CD4-positive, alpha-beta memory T cell (primary cell): ENCODE data around the gene AIP. TPM values are rescaled to one million over a fixed set of nuclear protein-coding genes. Genes with fewer than 3 reads are reported as not detected.

Experiments
- CTCF ChIA-PET: fragments of 350-600 bp; sonication (Branson Sonifier 250); formaldehyde crosslinking; loops from one replicate; lab custom pipeline; 2021; ENCODE audit warnings: inconsistent platforms; ENCODE audit not compliant: partially characterized antibody; lab: Charles Lee
- POLR2A ChIA-PET: fragments of 350-600 bp; sonication (Branson Sonifier 250); formaldehyde crosslinking; loops from one replicate; lab custom pipeline; 2021; ENCODE audit not compliant: partially characterized antibody; lab: Charles Lee
- DNase-seq, 5 donors: peaks; one replicate each; pipeline versions ENCODE4 v3.0.0 to v3.0.0-alpha.2; 2020 to 2022; ENCODE audit warnings: mixed read lengths in 1 of 5
- H3K27ac ChIP-seq: one replicate; pipeline ENCODE4 v1.7.0; 2013; ENCODE audit warnings: low read depth, low read length
- H3K27me3 ChIP-seq: 2 replicates; pipeline ENCODE4 v1.7.0; 2013; ENCODE audit warnings: mild to moderate bottlenecking, low read length, moderate library complexity; ENCODE audit not compliant: insufficient read depth
- H3K36me3 ChIP-seq: 2 replicates; pipeline ENCODE4 v1.7.0; 2013; ENCODE audit warnings: mild to moderate bottlenecking, low read length, moderate library complexity; ENCODE audit not compliant: insufficient read depth
- H3K4me1 ChIP-seq: 2 replicates; pipeline ENCODE4 v1.7.0; 2013; ENCODE audit warnings: mild to moderate bottlenecking, low read length, moderate library complexity; ENCODE audit not compliant: insufficient read depth
- H3K4me3 ChIP-seq, 2 donors: one replicate each; pipeline ENCODE4 v1.7.0; 2013; ENCODE audit warnings: low read length in 2 of 2, mild to moderate bottlenecking in 1 of 2
- H3K9me3 ChIP-seq, 2 donors: one replicate each; pipeline ENCODE4 v1.7.0; 2013; ENCODE audit warnings: low read length in 2 of 2, control low read depth in 1 of 2; ENCODE audit not compliant: control insufficient read depth in 1 of 2
- H3K27ac Mint-ChIP-seq, 7 donors: one replicate each; pipeline ENCODE4 v1.8.0; 2020 to 2021; ENCODE audit warnings: mixed read lengths in 7 of 7, mild to moderate bottlenecking in 6 of 7, inconsistent platforms in 3 of 7, moderate library complexity in 3 of 7
- H3K27me3 Mint-ChIP-seq, 2 donors: one replicate each; pipeline ENCODE4 v1.8.0; 2020 to 2021; ENCODE audit warnings: mixed read lengths in 2 of 2
- H3K36me3 Mint-ChIP-seq, 2 donors: one replicate each; pipeline ENCODE4 v1.8.0; 2020 to 2021; ENCODE audit warnings: mixed read lengths in 2 of 2, inconsistent platforms in 1 of 2, mild to moderate bottlenecking in 1 of 2
- H3K4me1 Mint-ChIP-seq, 4 donors: one replicate each; pipeline ENCODE4 v1.8.0; 2020 to 2021; ENCODE audit warnings: mixed read lengths in 4 of 4, mild to moderate bottlenecking in 1 of 4
- H3K4me3 Mint-ChIP-seq, 8 donors: one replicate each; pipeline ENCODE4 v1.8.0; 2020 to 2021; ENCODE audit warnings: mixed read lengths in 8 of 8, mild to moderate bottlenecking in 7 of 8, moderate library complexity in 6 of 8, inconsistent platforms in 3 of 8
- H3K9me3 Mint-ChIP-seq, 8 donors: one replicate each; pipeline ENCODE4 v1.8.0; 2020 to 2021; ENCODE audit warnings: mixed read lengths in 8 of 8, mild to moderate bottlenecking in 5 of 8, inconsistent platforms in 3 of 8, moderate library complexity in 1 of 8
- intact Hi-C: fragments of 100-400 bp; cut with micrococcal nuclease; formaldehyde crosslinking; loops from one replicate; pipeline ENCODE4 v1.15.1; 2023
- polyA plus RNA-seq, 2 donors: library from polyadenylated mRNA; unstranded; fragments of 300-500 nt; fragmentation: Illumina TruSeq; gene quantifications; one replicate each; pipeline ENCODE4 v1.2.3, GENCODE V29; 2021
- total RNA-seq, 2 experiments: library from RNA; stranded (reverse); gene quantifications; one replicate each; pipeline ENCODE4 v1.2.3, GENCODE V29; 2021

Gene AIP
- total and polyA plus RNA-seq, 4 experiments from 2014 or later, result 131 to 185 (median 142) TPM

- peaks cover 0 to 2% (median 0%) of the 10 kb centered on the region in 8 donors for H3K9me3 Mint-ChIP-seq
- POLR2A ChIA-PET, result interaction anchor here (0.9 to 30.4 kb wide), 8 partner anchors 8 to 57 kb away, joined by 3 to 900 read pairs (median 6); partner anchors contain the start of genes CABP4, CORO1B, GPR152 and PPP1CA
- no peak overlapping the region for H3K27ac ChIP-seq
- peak in 1 of 5 donors; percentile 13 for DNase-seq
- peak overlapping the region in 2 of 8 donors; percentile 20 to 31 for H3K4me3 Mint-ChIP-seq
- H3K27me3 Mint-ChIP-seq, result no peaks in the 10 kb centered on the region
- peaks cover 35 to 60% (median 45%) of the 10 kb centered on the region in 4 donors for H3K4me1 Mint-ChIP-seq
- H3K36me3 ChIP-seq, result no peaks in the 10 kb centered on the region
- intact Hi-C loops, result no loop called here
- H3K4me3 ChIP-seq, result no peak overlapping the region
- no peaks in the 10 kb centered on the region for H3K36me3 Mint-ChIP-seq
- no peaks in the 10 kb centered on the region for H3K9me3 ChIP-seq
- CTCF ChIA-PET, result interaction anchor here (0.7 to 1.8 kb wide), 5 partner anchors 11 to 98 kb away, joined by 3 to 8 read pairs (median 3); partner anchors contain the start of genes PPP1CA and PTPRCAP
- peak overlapping the region in 4 of 7 donors; percentile 18 to 94 (median 67) for H3K27ac Mint-ChIP-seq
- H3K27me3 ChIP-seq, result no peaks in the 10 kb centered on the region
- H3K4me1 ChIP-seq, result peaks cover 49% of the 10 kb centered on the region
Observed at GRCh38 chr11:67449116-67449844, 33.5 kb upstream of the AIP start.

GRCh38 chr11:67450796-67451657 is 31.8 kb upstream of the AIP start:
- H3K4me1 Mint-ChIP-seq, result peaks cover 21 to 42% (median 27%) of the 10 kb centered on the region in 4 donors
- peaks cover 32% of the 10 kb centered on the region for H3K4me1 ChIP-seq
- H3K4me3 Mint-ChIP-seq, result no peak overlapping the region
- intact Hi-C loops, result no loop called here
- peak in 1 of 5 donors; percentile 11 for DNase-seq
- H3K9me3 Mint-ChIP-seq, result peaks cover 0 to 2% (median 0%) of the 10 kb centered on the region in 8 donors
- CTCF ChIA-PET, result interaction anchor here (1.8 kb wide), 1 partner anchor 13 kb away, joined by 8 read pairs; the partner anchor contains the start of gene PTPRCAP
- no peaks in the 10 kb centered on the region for H3K27me3 Mint-ChIP-seq
- no peaks in the 10 kb centered on the region for H3K27me3 ChIP-seq
- POLR2A ChIA-PET, result interaction anchor here (1.0 to 30.4 kb wide), 11 partner anchors 6 to 59 kb away, joined by 3 to 900 read pairs (median 4); partner anchors contain the start of genes CABP4, CORO1B, GPR152 and PPP1CA
- no peaks in the 10 kb centered on the region for H3K9me3 ChIP-seq
- H3K4me3 ChIP-seq, result no peak overlapping the region
- H3K36me3 ChIP-seq, result no peaks in the 10 kb centered on the region
- H3K36me3 Mint-ChIP-seq, result no peaks in the 10 kb centered on the region
- H3K27ac Mint-ChIP-seq, result peak overlapping the region in 2 of 7 donors; percentile 48 to 87
- H3K27ac ChIP-seq, result no peak overlapping the region

- Mint-ChIP-seq H3K4me3 (no peak overlapping the region), H3K27me3 (no peaks in the 10 kb centered on the region), H3K27ac (peak overlapping the region in 1 of 7 donors; percentile 87), H3K36me3 (no peaks in the 10 kb centered on the region), H3K4me1 (peaks cover 16 to 36% (median 22%) of the 10 kb centered on the region in 4 donors), H3K9me3 (peaks cover 0 to 2% (median 0%) of the 10 kb centered on the region in 8 donors)
- H3K4me3 ChIP-seq, result no peak overlapping the region
- no peak overlapping the region for H3K27ac ChIP-seq
- POLR2A ChIA-PET, result interaction anchor here (1.0 to 30.4 kb wide), 8 partner anchors 8 to 59 kb away, joined by 3 to 900 read pairs (median 4); partner anchors contain the start of genes CORO1B, PPP1CA, PTPRCAP and RAD9A
- CTCF ChIA-PET, result no interaction called here
- DNase-seq, result no peak
- H3K9me3 ChIP-seq, result no peaks in the 10 kb centered on the region
- peaks cover 26% of the 10 kb centered on the region for H3K4me1 ChIP-seq
- intact Hi-C loops, result no loop called here
- H3K27me3 ChIP-seq, result no peaks in the 10 kb centered on the region
- no peaks in the 10 kb centered on the region for H3K36me3 ChIP-seq
Observed at GRCh38 chr11:67451658-67451976, 31.2 kb upstream of the AIP start.

- POLR2A ChIA-PET, result interaction anchor here (1.0 to 30.4 kb wide), 8 partner anchors 8 to 60 kb away, joined by 3 to 900 read pairs (median 4); partner anchors contain the start of genes CORO1B, PPP1CA, PTPRCAP and RAD9A
Observed at GRCh38 chr11:67452141-67452952, 30.5 kb upstream of the AIP start, which contains the start of gene GPR152. Gene GPR152 (minus strand): TSS chr11:67452729. CDS start chr11:67452724, 5 bp downstream.

GRCh38 chr11:67453816-67454732 is 28.8 kb upstream of the AIP start:
- no peaks in the 10 kb centered on the region for H3K9me3 Mint-ChIP-seq
- no peak for DNase-seq

More at GRCh38 chr11:67452141-67452952, 30.5 kb upstream of the AIP start, which contains the start of gene GPR152:
- Histone ChIP-seq H3K27me3 (no peaks in the 10 kb centered on the region), H3K36me3 (no peaks in the 10 kb centered on the region), H3K27ac (no peak within 1 kb of the TSS), H3K4me3 (no peak within 1 kb of the TSS), H3K4me1 (peaks cover 19% of the 10 kb centered on the region), H3K9me3 (no peaks in the 10 kb centered on the region)
- DNase-seq, result no peak
- Mint-ChIP-seq H3K4me1 (peaks cover 14 to 29% (median 17%) of the 10 kb centered on the region in 4 donors), H3K4me3 (no peak within 1 kb of the TSS), H3K27me3 (no peaks in the 10 kb centered on the region), H3K27ac (peak within 1 kb of the TSS in 2 of 7 donors; percentile 22 to 87), H3K36me3 (no peaks in the 10 kb centered on the region), H3K9me3 (peaks cover 0 to 2% (median 0%) of the 10 kb centered on the region in 8 donors)
- intact Hi-C loops, result no loop called here
- CTCF ChIA-PET, result no interaction called here

More at GRCh38 chr11:67453816-67454732, 28.8 kb upstream of the AIP start:
- no peak overlapping the region for H3K27ac Mint-ChIP-seq
- H3K4me3 ChIP-seq, result no peak overlapping the region
- no peaks in the 10 kb centered on the region for H3K36me3 ChIP-seq
- no peaks in the 10 kb centered on the region for H3K27me3 ChIP-seq
- intact Hi-C loops, result no loop called here
- CTCF ChIA-PET, result no interaction called here
- H3K27me3 Mint-ChIP-seq, result no peaks in the 10 kb centered on the region
- H3K4me3 Mint-ChIP-seq, result no peak overlapping the region
- no peaks in the 10 kb centered on the region for H3K36me3 Mint-ChIP-seq
- H3K27ac ChIP-seq, result no peak overlapping the region
- no peaks in the 10 kb centered on the region for H3K9me3 ChIP-seq
- POLR2A ChIA-PET, result interaction anchor here (0.7 to 30.4 kb wide), 3 partner anchors 12 to 52 kb away, joined by 3 to 900 read pairs (median 7); partner anchors contain the start of genes CORO1B, PPP1CA, PTPRCAP and RPS6KB2
- peaks cover 5 to 14% (median 8%) of the 10 kb centered on the region in 4 donors for H3K4me1 Mint-ChIP-seq
- H3K4me1 ChIP-seq, result peaks cover 6% of the 10 kb centered on the region
